WERI-Rb-1 (cell line): ENCODE data around the gene IL17RD.

Experiments used
- DNase-seq: peaks from one replicate; pipeline ENCODE4 v3.0.0-alpha.2; 2020
- H3K27ac ChIP-seq: fragments of 250-450 bp; sonication (Bioruptor Pico); 2 replicates; pipeline ENCODE4 v1.5.1; 2020; ENCODE audit warnings: mild to moderate bottlenecking, moderate library complexity
- H3K27me3 ChIP-seq: fragments of 250-450 bp; sonication (Bioruptor Pico); 2 replicates; pipeline ENCODE4 v1.5.1; 2021; ENCODE audit warnings: mild to moderate bottlenecking, low read depth, moderate library complexity; ENCODE audit not compliant: insufficient read depth, severe bottlenecking
- H3K36me3 ChIP-seq: fragments of 250-450 bp; sonication (Bioruptor Pico); 2 replicates; pipeline ENCODE4 v1.5.1; 2020; ENCODE audit warnings: mild to moderate bottlenecking, moderate library complexity
- H3K4me3 ChIP-seq: 2 replicates; pipeline ENCODE4 v1.5.1; 2011; ENCODE audit warnings: low read depth, mild to moderate bottlenecking, control low read depth, low read length
- H3K9me3 ChIP-seq: fragments of 250-450 bp; sonication (Bioruptor Pico); 2 replicates; pipeline ENCODE4 v1.5.1; 2021; ENCODE audit warnings: mild to moderate bottlenecking, moderate library complexity; ENCODE audit not compliant: severe bottlenecking
- TF ChIP-seq, protein P1 (sequence below): IDR thresholded peaks from 2 replicates; pipeline ENCODE4 v1.5.1; 2011; ENCODE audit warnings: low read depth, mild to moderate bottlenecking, control low read depth, inconsistent platforms, low read length

The IL17RD gene

DNA sequence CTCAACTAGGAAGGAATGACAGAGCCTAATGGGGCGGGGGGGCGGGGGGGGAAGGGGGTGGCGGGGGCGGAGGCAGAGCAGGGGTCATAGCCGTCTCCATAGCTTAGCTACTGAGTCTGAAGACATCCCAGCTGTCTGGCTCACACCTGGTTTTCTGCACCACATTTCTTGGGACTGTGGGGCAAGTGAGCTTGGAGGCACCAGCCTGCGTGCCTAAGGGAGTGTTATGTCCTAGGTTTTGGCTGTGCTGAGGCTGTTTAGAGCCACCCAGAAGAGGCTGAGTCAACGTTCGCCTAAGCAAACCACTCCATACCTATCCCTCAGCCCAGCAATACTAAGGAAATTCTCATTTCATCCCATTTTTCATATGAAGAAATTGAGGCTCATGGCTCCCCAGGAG, 1.4 kb downstream of the IL17RD start:
- H3K27ac ChIP-seq: no peak overlapping the region
- DNase-seq: no peak
- H3K9me3 ChIP-seq: no peaks in the 10 kb centered on the region
- H3K36me3 ChIP-seq: no peaks in the 10 kb centered on the region
- peaks cover 13% of the 10 kb centered on the region for H3K27me3 ChIP-seq
- no peak overlapping the region for H3K4me3 ChIP-seq
- TF ChIP-seq, protein P1, sequence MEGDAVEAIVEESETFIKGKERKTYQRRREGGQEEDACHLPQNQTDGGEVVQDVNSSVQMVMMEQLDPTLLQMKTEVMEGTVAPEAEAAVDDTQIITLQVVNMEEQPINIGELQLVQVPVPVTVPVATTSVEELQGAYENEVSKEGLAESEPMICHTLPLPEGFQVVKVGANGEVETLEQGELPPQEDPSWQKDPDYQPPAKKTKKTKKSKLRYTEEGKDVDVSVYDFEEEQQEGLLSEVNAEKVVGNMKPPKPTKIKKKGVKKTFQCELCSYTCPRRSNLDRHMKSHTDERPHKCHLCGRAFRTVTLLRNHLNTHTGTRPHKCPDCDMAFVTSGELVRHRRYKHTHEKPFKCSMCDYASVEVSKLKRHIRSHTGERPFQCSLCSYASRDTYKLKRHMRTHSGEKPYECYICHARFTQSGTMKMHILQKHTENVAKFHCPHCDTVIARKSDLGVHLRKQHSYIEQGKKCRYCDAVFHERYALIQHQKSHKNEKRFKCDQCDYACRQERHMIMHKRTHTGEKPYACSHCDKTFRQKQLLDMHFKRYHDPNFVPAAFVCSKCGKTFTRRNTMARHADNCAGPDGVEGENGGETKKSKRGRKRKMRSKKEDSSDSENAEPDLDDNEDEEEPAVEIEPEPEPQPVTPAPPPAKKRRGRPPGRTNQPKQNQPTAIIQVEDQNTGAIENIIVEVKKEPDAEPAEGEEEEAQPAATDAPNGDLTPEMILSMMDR: no peak

DNA sequence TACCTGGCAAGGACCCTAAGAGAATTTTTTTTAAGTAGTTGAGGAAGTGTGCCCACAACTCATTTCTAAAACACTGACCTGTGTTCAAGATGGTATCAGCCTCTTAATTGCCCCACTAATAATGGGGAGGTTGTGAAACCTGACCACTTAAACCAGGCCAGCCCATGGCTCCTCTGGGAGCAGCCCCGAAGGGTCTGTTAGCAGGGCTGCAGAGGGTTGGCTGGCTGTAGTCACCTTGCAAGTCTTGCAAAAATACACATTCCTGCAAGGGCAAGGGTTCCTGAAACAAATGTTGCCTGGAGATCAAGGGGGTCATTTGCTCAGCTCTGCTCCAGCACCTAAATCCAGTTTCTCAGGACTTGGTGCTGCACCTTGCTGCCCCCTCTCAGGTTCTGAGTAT, 3.2 kb downstream of the IL17RD start:
- H3K36me3 ChIP-seq: no peaks in the 10 kb centered on the region
- no peak overlapping the region for H3K27ac ChIP-seq
- no peak overlapping the region for H3K4me3 ChIP-seq
- no peak for DNase-seq
- TF ChIP-seq, protein P1: no peak
- H3K27me3 ChIP-seq: peaks cover 13% of the 10 kb centered on the region
- H3K9me3 ChIP-seq: no peaks in the 10 kb centered on the region

DNA sequence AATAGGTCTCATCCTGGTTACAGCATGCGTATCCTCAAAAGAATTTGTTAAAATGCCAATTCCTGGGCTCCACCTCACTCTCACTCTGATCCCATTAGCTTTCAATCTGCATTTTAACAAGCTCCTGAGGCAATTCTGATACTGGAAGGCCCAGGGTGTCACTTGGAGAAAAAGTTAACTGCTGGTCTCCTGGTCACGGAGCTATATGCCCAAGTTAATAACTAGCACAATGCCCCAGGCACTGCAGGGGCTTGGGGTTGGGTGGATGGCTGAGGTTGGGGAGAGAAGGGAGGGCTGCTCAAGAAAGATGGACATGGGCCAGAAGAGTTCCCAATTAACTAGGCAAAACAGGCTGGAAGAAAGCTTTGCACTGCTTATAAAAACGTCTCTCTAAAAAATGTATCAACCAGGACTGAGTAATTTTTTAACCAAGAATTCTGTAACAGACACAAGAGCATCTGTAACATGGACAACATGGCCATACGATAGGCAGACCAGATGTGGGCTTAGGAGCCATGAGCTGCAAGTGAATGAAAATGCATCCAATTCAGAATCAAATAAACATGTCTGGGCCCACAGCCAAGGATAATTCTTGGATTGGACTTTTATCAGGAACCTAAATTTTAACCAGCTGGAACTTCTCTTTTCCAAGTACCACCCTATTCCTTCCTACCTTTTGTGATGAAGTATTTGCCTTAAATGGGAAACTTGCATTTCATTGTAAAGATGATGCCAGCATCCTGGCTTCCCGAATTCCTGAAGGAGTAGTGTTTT, 4.2 kb downstream of the IL17RD start:
- H3K27me3 ChIP-seq: peaks cover 13% of the 10 kb centered on the region
- TF ChIP-seq, protein P1: no peak
- no peak overlapping the region for H3K4me3 ChIP-seq
- no peak overlapping the region for H3K27ac ChIP-seq
- no peaks in the 10 kb centered on the region for H3K9me3 ChIP-seq
- no peaks in the 10 kb centered on the region for H3K36me3 ChIP-seq
- no peak for DNase-seq

DNA sequence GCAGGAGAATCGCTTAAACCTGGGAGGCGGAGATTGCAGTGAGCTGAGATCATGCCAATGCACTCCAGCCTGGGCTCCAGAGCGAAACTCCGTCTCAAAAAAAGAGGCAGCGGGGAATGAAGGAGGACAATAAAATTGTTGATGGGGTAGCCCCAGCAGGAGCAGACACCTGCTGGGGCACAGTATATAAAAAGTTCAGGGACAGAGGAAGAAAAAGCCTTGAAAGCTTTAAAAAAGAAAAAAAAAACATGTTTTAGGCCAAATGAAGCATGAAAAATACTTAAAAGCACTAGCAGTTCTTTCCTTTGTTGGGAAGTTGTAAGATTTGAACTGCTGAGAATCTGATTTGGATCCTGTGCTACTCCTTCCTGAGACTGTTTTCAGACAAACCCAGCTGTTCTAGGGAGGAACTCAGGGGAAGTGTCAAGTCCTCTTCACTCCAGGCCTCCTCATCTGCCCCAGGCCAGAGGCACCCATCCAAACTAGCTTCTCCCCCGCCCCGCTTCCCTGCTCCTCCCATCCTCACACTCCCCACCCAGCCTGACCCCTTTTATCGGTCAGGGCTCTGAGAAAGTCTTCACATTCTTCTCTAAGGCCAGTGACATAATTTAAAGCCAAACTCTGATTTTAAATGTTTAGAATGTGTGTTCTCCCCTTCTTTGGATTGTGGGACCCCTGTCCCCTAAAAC, 4.9 kb downstream of the IL17RD start:
- TF ChIP-seq, protein P1: no peak
- no peaks in the 10 kb centered on the region for H3K36me3 ChIP-seq
- no peaks in the 10 kb centered on the region for H3K9me3 ChIP-seq
- no peak for DNase-seq
- H3K27ac ChIP-seq: no peak overlapping the region
- no peak overlapping the region for H3K4me3 ChIP-seq
- peaks cover 13% of the 10 kb centered on the region for H3K27me3 ChIP-seq

DNA sequence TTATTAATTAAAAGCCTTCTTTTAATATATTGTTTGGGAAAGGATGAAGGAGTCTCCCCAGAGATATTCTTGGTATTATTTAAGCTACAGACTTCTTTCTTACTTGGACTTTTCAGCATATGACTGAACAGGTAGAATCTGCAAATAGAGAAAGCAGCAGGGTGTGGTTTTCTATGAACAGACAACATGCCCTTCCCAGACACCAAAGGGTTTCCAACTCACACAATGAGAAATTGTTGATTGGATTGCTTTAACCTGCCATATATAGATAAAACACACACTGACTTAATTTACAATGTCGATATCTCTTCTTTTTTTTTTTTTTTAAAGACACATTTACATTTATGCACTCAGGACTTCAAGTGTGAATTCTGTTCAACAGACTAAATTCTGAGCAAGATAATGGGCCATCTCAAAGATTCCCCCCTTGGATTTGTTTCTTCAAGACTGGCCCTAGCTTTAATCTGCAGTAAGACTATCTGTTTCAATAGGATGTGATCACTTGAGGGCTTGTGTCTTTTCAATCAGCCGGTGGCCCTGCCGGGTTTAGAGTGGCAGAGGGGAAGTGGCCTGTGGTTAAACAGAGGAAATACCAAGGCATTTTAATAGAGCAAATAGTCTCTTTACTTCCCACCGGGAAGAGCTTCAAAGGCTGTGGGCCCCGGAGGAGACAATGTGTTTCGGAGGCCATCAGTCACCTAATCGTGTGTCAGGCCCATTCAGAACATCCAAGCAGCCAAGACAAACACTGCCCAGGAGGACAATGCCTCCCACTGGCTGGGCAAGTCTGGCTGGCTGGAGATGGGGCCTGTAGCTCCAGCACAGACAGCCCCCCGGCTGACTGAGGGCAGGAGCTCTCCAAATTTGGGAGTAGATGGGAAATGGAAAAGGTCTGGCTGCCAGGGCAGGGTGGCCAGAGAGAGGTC, 6.1 kb downstream of the IL17RD start:
- Histone ChIP-seq H3K27me3 (peaks cover 4% of the 10 kb centered on the region), H3K27ac (no peak overlapping the region), H3K9me3 (no peaks in the 10 kb centered on the region), H3K36me3 (no peaks in the 10 kb centered on the region), H3K4me3 (no peak overlapping the region)
- no peak for DNase-seq
- TF ChIP-seq, protein P1: no peak
